ENCODE measurements around the gene ZNF625.

- TF ChIP-seq CTCF (IDR thresholded peaks at IDR 0.05; ENCODE audit: insufficient read depth, low read length, poor library complexity, severe bottlenecking) (no peak), EZH2phosphoT487 (conservative IDR thresholded peaks at IDR 0.05; ENCODE audit: low read length) (no peak)
These were observed 15.2 kb downstream of the ZNF625 start for GRCh38 chr19:12141405-12141736.

Data from SU-DHL-6 (cell line).